ENCODE results near the gene SARS1.

DNA sequence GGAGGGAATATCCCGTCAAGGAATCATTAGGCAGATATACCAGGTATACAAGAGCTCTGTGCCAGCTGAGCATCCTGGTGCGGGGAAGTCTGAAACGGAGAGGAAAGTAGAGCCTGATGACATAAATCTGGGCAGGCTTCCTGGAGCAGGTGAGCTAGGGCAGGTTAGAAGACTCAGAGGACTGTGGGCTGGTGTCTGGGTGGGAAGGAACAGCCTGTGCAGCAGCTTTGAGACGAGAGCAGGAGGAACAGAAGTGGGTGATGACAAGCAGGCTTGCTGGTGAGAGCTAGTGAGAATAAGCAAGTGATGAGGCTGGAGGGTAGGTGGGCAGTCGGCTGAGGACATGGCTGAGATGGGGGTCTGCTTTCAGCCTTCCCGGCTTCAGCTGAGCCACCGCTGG, 42.4 kb downstream of the SARS1 start:
- TF ChIP-seq TEAD3 (CRISPR knock-in tag; optimal IDR thresholded peaks at IDR 0.05; ENCODE audit: borderline replicate concordance): no peak
- TF ChIP-seq ZBTB33 (CRISPR knock-in tag; IDR thresholded peaks at IDR 0.05): no peak
- TF ChIP-seq EZH2 (conservative IDR thresholded peaks at IDR 0.05; ENCODE audit: low read depth, low read length): no peak
- TF ChIP-seq TOPORS (CRISPR knock-in tag; IDR thresholded peaks at IDR 0.05): no peak
- TF ChIP-seq, protein P1, sequence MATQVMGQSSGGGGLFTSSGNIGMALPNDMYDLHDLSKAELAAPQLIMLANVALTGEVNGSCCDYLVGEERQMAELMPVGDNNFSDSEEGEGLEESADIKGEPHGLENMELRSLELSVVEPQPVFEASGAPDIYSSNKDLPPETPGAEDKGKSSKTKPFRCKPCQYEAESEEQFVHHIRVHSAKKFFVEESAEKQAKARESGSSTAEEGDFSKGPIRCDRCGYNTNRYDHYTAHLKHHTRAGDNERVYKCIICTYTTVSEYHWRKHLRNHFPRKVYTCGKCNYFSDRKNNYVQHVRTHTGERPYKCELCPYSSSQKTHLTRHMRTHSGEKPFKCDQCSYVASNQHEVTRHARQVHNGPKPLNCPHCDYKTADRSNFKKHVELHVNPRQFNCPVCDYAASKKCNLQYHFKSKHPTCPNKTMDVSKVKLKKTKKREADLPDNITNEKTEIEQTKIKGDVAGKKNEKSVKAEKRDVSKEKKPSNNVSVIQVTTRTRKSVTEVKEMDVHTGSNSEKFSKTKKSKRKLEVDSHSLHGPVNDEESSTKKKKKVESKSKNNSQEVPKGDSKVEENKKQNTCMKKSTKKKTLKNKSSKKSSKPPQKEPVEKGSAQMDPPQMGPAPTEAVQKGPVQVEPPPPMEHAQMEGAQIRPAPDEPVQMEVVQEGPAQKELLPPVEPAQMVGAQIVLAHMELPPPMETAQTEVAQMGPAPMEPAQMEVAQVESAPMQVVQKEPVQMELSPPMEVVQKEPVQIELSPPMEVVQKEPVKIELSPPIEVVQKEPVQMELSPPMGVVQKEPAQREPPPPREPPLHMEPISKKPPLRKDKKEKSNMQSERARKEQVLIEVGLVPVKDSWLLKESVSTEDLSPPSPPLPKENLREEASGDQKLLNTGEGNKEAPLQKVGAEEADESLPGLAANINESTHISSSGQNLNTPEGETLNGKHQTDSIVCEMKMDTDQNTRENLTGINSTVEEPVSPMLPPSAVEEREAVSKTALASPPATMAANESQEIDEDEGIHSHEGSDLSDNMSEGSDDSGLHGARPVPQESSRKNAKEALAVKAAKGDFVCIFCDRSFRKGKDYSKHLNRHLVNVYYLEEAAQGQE (IDR thresholded peaks at IDR 0.05; ENCODE audit: borderline replicate concordance in 1 of 2, low read depth in 1 of 2, low read length in 2 of 2): no peak
- TF ChIP-seq TFE3 (CRISPR knock-in tag; IDR thresholded peaks at IDR 0.05): no peak
- no peak for TF ChIP-seq POLR2A (IDR thresholded peaks at IDR 0.05; ENCODE audit: insufficient read depth in 1 of 2, low read depth in 2 of 2, low read length in 2 of 2)
- no peak for TF ChIP-seq SP1 (IDR thresholded peaks at IDR 0.05)
- TF ChIP-seq SP1 (CRISPR knock-in tag; IDR thresholded peaks at IDR 0.05): no peak

All from HepG2 (cell line).